Caco-2 (cell line): Measurements from ENCODE around the gene PLXDC2. TPM values are rescaled to one million over a fixed set of nuclear protein-coding genes. Genes with fewer than 3 reads are reported as not detected.

Experiments
- BruUV-seq: library from RNA; stranded (reverse); fragments of 400-500 nt; replicated peaks from 2 replicates; lab custom pipeline; 2021; lab: Mats Ljungman, UMichigan
- CTCF ChIA-PET: fragments of 300-600 bp; sonication (Branson Sonifier 250); formaldehyde crosslinking; loops from one replicate; lab custom pipeline; 2022; ENCODE audit warnings: antibody characterized with exemption; lab: Charles Lee
- POLR2A ChIA-PET: fragments of 300-600 bp; sonication (Branson Sonifier 250); formaldehyde crosslinking; loops from one replicate; lab custom pipeline; 2022; ENCODE audit warnings: antibody characterized with exemption; lab: Charles Lee
- DNase-seq, 2 experiments: peaks; one replicate each; pipeline versions ENCODE4 v3.0.0 to v3.0.0-alpha.2; 2020 to 2022
- H3K27me3 ChIP-seq: replicated peaks from 2 replicates; pipeline ENCODE4 v1.6.0; 2011; ENCODE audit warnings: low read length; ENCODE audit not compliant: control insufficient read depth, insufficient read depth
- H3K36me3 ChIP-seq: 2 replicates; pipeline ENCODE4 v1.5.1; 2011; ENCODE audit warnings: low read length; ENCODE audit not compliant: control insufficient read depth, insufficient read depth
- H3K4me1 ChIP-seq: fragments of 250-450 bp; sonication (Bioruptor Pico); 2 replicates; pipeline ENCODE4 v1.5.1; 2020; ENCODE audit warnings: mild to moderate bottlenecking
- H3K4me3 ChIP-seq: 2 replicates; pipeline ENCODE4 v1.5.1; 2011; ENCODE audit warnings: low read depth, mild to moderate bottlenecking, control low read depth, low read length
- H3K9me3 ChIP-seq: fragments of 250-450 bp; sonication (Bioruptor Pico); 2 replicates; pipeline ENCODE4 v1.5.1; 2020; ENCODE audit warnings: mild to moderate bottlenecking, moderate library complexity
- H3K27ac Mint-ChIP-seq: one replicate; pipeline ENCODE4 v1.8.0; 2022; ENCODE audit warnings: mixed read lengths; ENCODE audit not compliant: unreplicated experiment
- H3K27me3 Mint-ChIP-seq: one replicate; pipeline ENCODE4 v1.8.0; 2022; ENCODE audit warnings: mixed read lengths; ENCODE audit not compliant: insufficient read depth, unreplicated experiment
- H3K36me3 Mint-ChIP-seq: one replicate; pipeline ENCODE4 v1.8.0; 2022; ENCODE audit warnings: mild to moderate bottlenecking, mixed read lengths; ENCODE audit not compliant: insufficient read depth, unreplicated experiment
- H3K4me1 Mint-ChIP-seq: one replicate; pipeline ENCODE4 v1.8.0; 2022; ENCODE audit warnings: low read depth, mixed read lengths; ENCODE audit not compliant: unreplicated experiment
- H3K4me3 Mint-ChIP-seq: one replicate; pipeline ENCODE4 v1.8.0; 2022; ENCODE audit warnings: mild to moderate bottlenecking, moderate library complexity, mixed read lengths; ENCODE audit not compliant: unreplicated experiment
- H3K9me3 Mint-ChIP-seq: one replicate; pipeline ENCODE4 v1.8.0; 2022; ENCODE audit warnings: mixed read lengths; ENCODE audit not compliant: unreplicated experiment
- intact Hi-C: fragments of 100-400 bp; cut with micrococcal nuclease; formaldehyde crosslinking; loops from one replicate; pipeline ENCODE4 v1.10.0; 2022; ENCODE audit not compliant: unreplicated experiment
- total RNA-seq: library from RNA; stranded (reverse); gene quantifications from 2 replicates; pipeline ENCODE4 v1.2.3, GENCODE V29; 2022
- TF ChIP-seq, protein P1 (sequence below), 2 experiments: fragments of 200-600 bp in 1 of 2; IDR thresholded peaks; 1 replicate in 1 of 2; 2 replicates in 1 of 2; pipeline versions ENCODE4 v1.5.1 to v1.8.0; 2011 to 2022; ENCODE audit warnings: antibody characterized with exemption in 1 of 2, control low read depth in 1 of 2, inconsistent platforms in 1 of 2, low read depth in 1 of 2, low read length in 1 of 2, mild to moderate bottlenecking in 1 of 2, moderate library complexity in 1 of 2; ENCODE audit not compliant: insufficient read depth in 1 of 2, severe bottlenecking in 1 of 2, unreplicated experiment in 1 of 2

PLXDC2 gene
- total RNA-seq, 1 experiment from 2014 or later = 0.54 TPM

- H3K9me3 ChIP-seq = no peaks in the 10 kb centered on the region
- H3K4me3 Mint-ChIP-seq = no peak overlapping the region
- BruUV-seq = no TSS peak
These were observed 108.8 kb downstream of the PLXDC2 start for GRCh38 chr10:19925064-19925463.

DNA sequence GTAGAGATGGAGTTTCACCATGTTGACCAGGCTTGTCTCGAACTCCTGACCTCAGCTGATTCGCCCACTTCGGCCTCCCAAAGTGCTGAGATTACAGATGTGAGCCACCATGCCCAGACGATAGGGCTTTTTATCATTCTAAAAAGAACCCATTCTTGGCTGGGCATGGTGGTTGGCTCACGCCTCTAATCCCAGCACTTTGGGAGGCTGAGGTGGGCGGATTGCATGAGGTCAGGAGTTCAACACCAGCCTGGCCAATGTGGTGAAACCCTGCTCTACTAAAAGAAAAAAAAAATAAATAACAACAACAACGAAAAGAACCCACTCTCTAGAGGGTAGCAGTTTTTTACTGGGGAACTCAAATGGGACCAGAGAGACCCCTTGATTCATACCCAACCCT, 112.7 kb downstream of the PLXDC2 start:
- no TSS peak for BruUV-seq
- Mint-ChIP-seq H3K36me3 (no peaks in the 10 kb centered on the region), H3K9me3 (peaks cover 10% of the 10 kb centered on the region), H3K4me1 (no peaks in the 10 kb centered on the region), H3K27ac (no peak overlapping the region), H3K4me3 (no peak overlapping the region), H3K27me3 (no peaks in the 10 kb centered on the region)
- Histone ChIP-seq H3K9me3 (no peaks in the 10 kb centered on the region), H3K36me3 (no peaks in the 10 kb centered on the region), H3K27me3 (no peaks in the 10 kb centered on the region), H3K4me3 (no peak overlapping the region), H3K4me1 (no peaks in the 10 kb centered on the region)
- POLR2A ChIA-PET = no interaction called here
- CTCF ChIA-PET = no interaction called here
- no peak for DNase-seq
- intact Hi-C loops = no loop called here
- TF ChIP-seq, protein P1, sequence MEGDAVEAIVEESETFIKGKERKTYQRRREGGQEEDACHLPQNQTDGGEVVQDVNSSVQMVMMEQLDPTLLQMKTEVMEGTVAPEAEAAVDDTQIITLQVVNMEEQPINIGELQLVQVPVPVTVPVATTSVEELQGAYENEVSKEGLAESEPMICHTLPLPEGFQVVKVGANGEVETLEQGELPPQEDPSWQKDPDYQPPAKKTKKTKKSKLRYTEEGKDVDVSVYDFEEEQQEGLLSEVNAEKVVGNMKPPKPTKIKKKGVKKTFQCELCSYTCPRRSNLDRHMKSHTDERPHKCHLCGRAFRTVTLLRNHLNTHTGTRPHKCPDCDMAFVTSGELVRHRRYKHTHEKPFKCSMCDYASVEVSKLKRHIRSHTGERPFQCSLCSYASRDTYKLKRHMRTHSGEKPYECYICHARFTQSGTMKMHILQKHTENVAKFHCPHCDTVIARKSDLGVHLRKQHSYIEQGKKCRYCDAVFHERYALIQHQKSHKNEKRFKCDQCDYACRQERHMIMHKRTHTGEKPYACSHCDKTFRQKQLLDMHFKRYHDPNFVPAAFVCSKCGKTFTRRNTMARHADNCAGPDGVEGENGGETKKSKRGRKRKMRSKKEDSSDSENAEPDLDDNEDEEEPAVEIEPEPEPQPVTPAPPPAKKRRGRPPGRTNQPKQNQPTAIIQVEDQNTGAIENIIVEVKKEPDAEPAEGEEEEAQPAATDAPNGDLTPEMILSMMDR (IDR thresholded peaks at IDR 0.05; ENCODE audit: insufficient read depth in 1 of 2, low read depth in 1 of 2, low read length in 1 of 2, severe bottlenecking in 1 of 2, unreplicated experiment in 1 of 2) = no peak

More at GRCh38 chr10:19925064-19925463, 108.8 kb downstream of the PLXDC2 start:
- Mint-ChIP-seq H3K36me3 (no peaks in the 10 kb centered on the region), H3K27ac (no peak overlapping the region), H3K27me3 (no peaks in the 10 kb centered on the region), H3K9me3 (peaks cover 10% of the 10 kb centered on the region), H3K4me1 (no peaks in the 10 kb centered on the region)
- no peaks in the 10 kb centered on the region for H3K36me3 ChIP-seq
- no peak for DNase-seq
- intact Hi-C loops = no loop called here
- CTCF ChIA-PET = no interaction called here
- H3K4me1 ChIP-seq = no peaks in the 10 kb centered on the region
- no peaks in the 10 kb centered on the region for H3K27me3 ChIP-seq
- no peak overlapping the region for H3K4me3 ChIP-seq
- POLR2A ChIA-PET = no interaction called here
- TF ChIP-seq, protein P1 (IDR thresholded peaks at IDR 0.05; ENCODE audit: insufficient read depth in 1 of 2, low read depth in 1 of 2, low read length in 1 of 2, severe bottlenecking in 1 of 2, unreplicated experiment in 1 of 2) = no peak

- H3K4me1 Mint-ChIP-seq = no peaks in the 10 kb centered on the region
- Histone ChIP-seq H3K27me3 (no peaks in the 10 kb centered on the region), H3K4me3 (no peak overlapping the region), H3K9me3 (no peaks in the 10 kb centered on the region), H3K36me3 (no peaks in the 10 kb centered on the region), H3K4me1 (no peaks in the 10 kb centered on the region)
- H3K27me3 Mint-ChIP-seq = no peaks in the 10 kb centered on the region
- ChIA-PET CTCF (no interaction called here), POLR2A (no interaction called here)
- TF ChIP-seq, protein P1 (IDR thresholded peaks at IDR 0.05; ENCODE audit: insufficient read depth in 1 of 2, low read depth in 1 of 2, low read length in 1 of 2, severe bottlenecking in 1 of 2, unreplicated experiment in 1 of 2) = no peak
- no peaks in the 10 kb centered on the region for H3K36me3 Mint-ChIP-seq
- no peak overlapping the region for H3K27ac Mint-ChIP-seq
- H3K9me3 Mint-ChIP-seq = peaks cover 10% of the 10 kb centered on the region
- no peak overlapping the region for H3K4me3 Mint-ChIP-seq
- DNase-seq = no peak
- BruUV-seq = no TSS peak
- intact Hi-C loops = no loop called here
These were observed 113.4 kb downstream of the PLXDC2 start for GRCh38 chr10:19929506-19930140.
